ENCODE measurements around the gene DDC. TPM values are rescaled to one million over a fixed set of nuclear protein-coding genes. Genes with fewer than 3 reads are reported as not detected.

DDC gene
- total RNA-seq, 2 donors from 2014 or later = 1.5 to 1.9 TPM

GRCh38 chr7:50534690-50535290 lies 30.4 kb downstream of the DDC start:
- TF ChIP-seq POLR2A (IDR thresholded peaks at IDR 0.05) = no peak
- TF ChIP-seq CTCF (IDR thresholded peaks at IDR 0.05) = no peak
- TF ChIP-seq POLR2AphosphoS5 (IDR thresholded peaks at IDR 0.05) = no peak
- no peak overlapping the region for H3K4me3 ChIP-seq
- no peaks in the 10 kb centered on the region for H3K27me3 ChIP-seq (replicated peaks; ENCODE audit: insufficient read depth)
- no peaks in the 10 kb centered on the region for H3K36me3 ChIP-seq
- WGBS = 71% methylated on average over 12 of the region's 12 CpGs
- intact Hi-C loops (cut with DNase I) = no loop called here
- H3K4me1 ChIP-seq (replicated peaks) = no peaks in the 10 kb centered on the region
- no peaks in the 10 kb centered on the region for H3K9me3 ChIP-seq
- no peak for DNase-seq (ENCODE audit: low spot score)
- no peak overlapping the region for H3K27ac ChIP-seq

GRCh38 chr7:50533866-50534265 lies 31.3 kb downstream of the DDC start:
- intact Hi-C loops (cut with DNase I) = no loop called here
- Histone ChIP-seq H3K27ac (no peak overlapping the region), H3K4me3 (no peak overlapping the region), H3K27me3 (replicated peaks; ENCODE audit: insufficient read depth) (no peaks in the 10 kb centered on the region), H3K4me1 (replicated peaks) (no peaks in the 10 kb centered on the region), H3K36me3 (no peaks in the 10 kb centered on the region), H3K9me3 (no peaks in the 10 kb centered on the region)
- 52% methylated on average over 3 of the region's 3 CpGs for WGBS
- DNase-seq (ENCODE audit: low spot score) = no peak
- TF ChIP-seq POLR2AphosphoS5 (IDR thresholded peaks at IDR 0.05) (no peak), POLR2A (IDR thresholded peaks at IDR 0.05) (no peak), CTCF (IDR thresholded peaks at IDR 0.05) (no peak)

GRCh38 chr7:50531928-50532327 lies 33.3 kb downstream of the DDC start:
- H3K4me1 ChIP-seq (replicated peaks) = no peaks in the 10 kb centered on the region
- H3K27me3 ChIP-seq (replicated peaks; ENCODE audit: insufficient read depth) = no peaks in the 10 kb centered on the region
- WGBS = 50% methylated on average over 7 of the region's 7 CpGs
- no peaks in the 10 kb centered on the region for H3K9me3 ChIP-seq
- H3K4me3 ChIP-seq = no peak overlapping the region
- intact Hi-C loops (cut with DNase I) = no loop called here
- no peak for DNase-seq (ENCODE audit: low spot score)
- no peak overlapping the region for H3K27ac ChIP-seq
- H3K36me3 ChIP-seq = no peaks in the 10 kb centered on the region
- TF ChIP-seq POLR2A (IDR thresholded peaks at IDR 0.05) (no peak), CTCF (IDR thresholded peaks at IDR 0.05) (no peak), POLR2AphosphoS5 (IDR thresholded peaks at IDR 0.05) (no peak)

- no peak overlapping the region for H3K27ac ChIP-seq
- no peak overlapping the region for H3K4me3 ChIP-seq
- H3K36me3 ChIP-seq = no peaks in the 10 kb centered on the region
- TF ChIP-seq CTCF (IDR thresholded peaks at IDR 0.05) (no peak), POLR2AphosphoS5 (IDR thresholded peaks at IDR 0.05) (no peak), POLR2A (IDR thresholded peaks at IDR 0.05) (no peak)
- intact Hi-C loops (cut with DNase I) = no loop called here
- H3K4me1 ChIP-seq (replicated peaks) = no peaks in the 10 kb centered on the region
- no peak for DNase-seq (ENCODE audit: low spot score)
- no peaks in the 10 kb centered on the region for H3K9me3 ChIP-seq
- no peaks in the 10 kb centered on the region for H3K27me3 ChIP-seq (replicated peaks; ENCODE audit: insufficient read depth)
- 39% methylated on average over 12 of the region's 12 CpGs for WGBS
These were observed 33.7 kb downstream of the DDC start for GRCh38 chr7:50531401-50531911.

- 95% methylated on average over 1 of the region's 1 CpG for whole genome bisulfite sequencing
- Histone ChIP-seq H3K4me3 (no peak overlapping the region), H3K27ac (no peak overlapping the region), H3K9me3 (no peaks in the 10 kb centered on the region), H3K4me1 (replicated peaks) (no peaks in the 10 kb centered on the region), H3K27me3 (replicated peaks; ENCODE audit: insufficient read depth) (no peaks in the 10 kb centered on the region), H3K36me3 (no peaks in the 10 kb centered on the region)
- no peak for TF ChIP-seq POLR2AphosphoS5 (IDR thresholded peaks at IDR 0.05)
- TF ChIP-seq POLR2A (IDR thresholded peaks at IDR 0.05) = no peak
- TF ChIP-seq CTCF (IDR thresholded peaks at IDR 0.05) = no peak
- intact Hi-C loops (cut with DNase I) = no loop called here
- DNase-seq (ENCODE audit: low spot score) = no peak
These were observed 34.4 kb downstream of the DDC start for GRCh38 chr7:50530766-50531165.
